ENCODE data around the gene SLAMF9.

DNA sequence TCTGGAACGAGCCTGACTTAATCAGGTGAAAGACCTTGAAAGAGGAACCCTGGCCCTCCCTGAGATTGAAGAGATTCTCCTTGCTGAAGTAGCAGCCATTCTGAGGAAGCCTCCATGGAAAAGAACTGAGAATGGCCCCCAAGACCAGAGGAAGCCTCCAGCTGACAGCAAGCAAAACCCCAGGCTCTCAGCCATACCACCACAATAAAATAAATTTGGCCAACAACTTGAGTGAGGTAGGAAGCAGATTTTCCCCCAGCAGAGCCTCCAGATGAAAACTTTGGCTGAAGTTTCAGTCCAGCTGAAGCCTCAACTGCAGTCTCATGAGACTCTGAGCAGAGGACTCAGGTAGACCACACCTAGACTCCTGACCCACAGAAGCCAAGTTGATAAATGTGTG is 34.0 kb upstream of the SLAMF9 start:
- TF ChIP-seq, protein P1, sequence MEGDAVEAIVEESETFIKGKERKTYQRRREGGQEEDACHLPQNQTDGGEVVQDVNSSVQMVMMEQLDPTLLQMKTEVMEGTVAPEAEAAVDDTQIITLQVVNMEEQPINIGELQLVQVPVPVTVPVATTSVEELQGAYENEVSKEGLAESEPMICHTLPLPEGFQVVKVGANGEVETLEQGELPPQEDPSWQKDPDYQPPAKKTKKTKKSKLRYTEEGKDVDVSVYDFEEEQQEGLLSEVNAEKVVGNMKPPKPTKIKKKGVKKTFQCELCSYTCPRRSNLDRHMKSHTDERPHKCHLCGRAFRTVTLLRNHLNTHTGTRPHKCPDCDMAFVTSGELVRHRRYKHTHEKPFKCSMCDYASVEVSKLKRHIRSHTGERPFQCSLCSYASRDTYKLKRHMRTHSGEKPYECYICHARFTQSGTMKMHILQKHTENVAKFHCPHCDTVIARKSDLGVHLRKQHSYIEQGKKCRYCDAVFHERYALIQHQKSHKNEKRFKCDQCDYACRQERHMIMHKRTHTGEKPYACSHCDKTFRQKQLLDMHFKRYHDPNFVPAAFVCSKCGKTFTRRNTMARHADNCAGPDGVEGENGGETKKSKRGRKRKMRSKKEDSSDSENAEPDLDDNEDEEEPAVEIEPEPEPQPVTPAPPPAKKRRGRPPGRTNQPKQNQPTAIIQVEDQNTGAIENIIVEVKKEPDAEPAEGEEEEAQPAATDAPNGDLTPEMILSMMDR (IDR thresholded peaks at IDR 0.05) = no peak
- TF ChIP-seq EP300 (IDR thresholded peaks at IDR 0.05) (no peak), CEBPB (IDR thresholded peaks at IDR 0.05) (no peak), EHMT2 (IDR thresholded peaks at IDR 0.05; ENCODE audit: low read depth) (no peak), MAZ (IDR thresholded peaks at IDR 0.05; ENCODE audit: borderline replicate concordance, low read depth, low read length) (no peak), RFX5 (IDR thresholded peaks at IDR 0.05) (no peak), TP53 (CRISPR knock-in tag; IDR thresholded peaks at IDR 0.05) (no peak), POLR2A (IDR thresholded peaks at IDR 0.05; ENCODE audit: low read length) (no peak), CBX2 (IDR thresholded peaks at IDR 0.05; ENCODE audit: borderline replicate concordance, low read depth) (no peak), GATA3 (IDR thresholded peaks at IDR 0.05; ENCODE audit: borderline replicate concordance) (no peak), FOSL2 (IDR thresholded peaks at IDR 0.05) (no peak), FOSL2 (CRISPR knock-in tag; IDR thresholded peaks at IDR 0.05) (no peak)
- TF ChIP-seq, protein P2, sequence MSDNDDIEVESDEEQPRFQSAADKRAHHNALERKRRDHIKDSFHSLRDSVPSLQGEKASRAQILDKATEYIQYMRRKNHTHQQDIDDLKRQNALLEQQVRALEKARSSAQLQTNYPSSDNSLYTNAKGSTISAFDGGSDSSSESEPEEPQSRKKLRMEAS (IDR thresholded peaks at IDR 0.05) = no peak
- TF ChIP-seq, protein P3, sequence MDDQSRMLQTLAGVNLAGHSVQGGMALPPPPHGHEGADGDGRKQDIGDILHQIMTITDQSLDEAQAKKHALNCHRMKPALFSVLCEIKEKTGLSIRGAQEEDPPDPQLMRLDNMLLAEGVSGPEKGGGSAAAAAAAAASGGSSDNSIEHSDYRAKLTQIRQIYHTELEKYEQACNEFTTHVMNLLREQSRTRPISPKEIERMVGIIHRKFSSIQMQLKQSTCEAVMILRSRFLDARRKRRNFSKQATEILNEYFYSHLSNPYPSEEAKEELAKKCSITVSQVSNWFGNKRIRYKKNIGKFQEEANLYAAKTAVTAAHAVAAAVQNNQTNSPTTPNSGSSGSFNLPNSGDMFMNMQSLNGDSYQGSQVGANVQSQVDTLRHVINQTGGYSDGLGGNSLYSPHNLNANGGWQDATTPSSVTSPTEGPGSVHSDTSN (IDR thresholded peaks at IDR 0.05) = no peak
- TF ChIP-seq, protein P4, sequence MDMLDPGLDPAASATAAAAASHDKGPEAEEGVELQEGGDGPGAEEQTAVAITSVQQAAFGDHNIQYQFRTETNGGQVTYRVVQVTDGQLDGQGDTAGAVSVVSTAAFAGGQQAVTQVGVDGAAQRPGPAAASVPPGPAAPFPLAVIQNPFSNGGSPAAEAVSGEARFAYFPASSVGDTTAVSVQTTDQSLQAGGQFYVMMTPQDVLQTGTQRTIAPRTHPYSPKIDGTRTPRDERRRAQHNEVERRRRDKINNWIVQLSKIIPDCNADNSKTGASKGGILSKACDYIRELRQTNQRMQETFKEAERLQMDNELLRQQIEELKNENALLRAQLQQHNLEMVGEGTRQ (IDR thresholded peaks at IDR 0.05) = no peak

Data from A549 (cell line).